NCI-H1105 treated with DMSO at 0.1 percent for 48 hours (cell line): ENCODE measurements around the gene OAS2.

Experiments
- DNase-seq: peaks from one replicate; lab custom pipeline; 2025; lab: John Stamatoyannopoulos, UW

Gene OAS2, protein sequence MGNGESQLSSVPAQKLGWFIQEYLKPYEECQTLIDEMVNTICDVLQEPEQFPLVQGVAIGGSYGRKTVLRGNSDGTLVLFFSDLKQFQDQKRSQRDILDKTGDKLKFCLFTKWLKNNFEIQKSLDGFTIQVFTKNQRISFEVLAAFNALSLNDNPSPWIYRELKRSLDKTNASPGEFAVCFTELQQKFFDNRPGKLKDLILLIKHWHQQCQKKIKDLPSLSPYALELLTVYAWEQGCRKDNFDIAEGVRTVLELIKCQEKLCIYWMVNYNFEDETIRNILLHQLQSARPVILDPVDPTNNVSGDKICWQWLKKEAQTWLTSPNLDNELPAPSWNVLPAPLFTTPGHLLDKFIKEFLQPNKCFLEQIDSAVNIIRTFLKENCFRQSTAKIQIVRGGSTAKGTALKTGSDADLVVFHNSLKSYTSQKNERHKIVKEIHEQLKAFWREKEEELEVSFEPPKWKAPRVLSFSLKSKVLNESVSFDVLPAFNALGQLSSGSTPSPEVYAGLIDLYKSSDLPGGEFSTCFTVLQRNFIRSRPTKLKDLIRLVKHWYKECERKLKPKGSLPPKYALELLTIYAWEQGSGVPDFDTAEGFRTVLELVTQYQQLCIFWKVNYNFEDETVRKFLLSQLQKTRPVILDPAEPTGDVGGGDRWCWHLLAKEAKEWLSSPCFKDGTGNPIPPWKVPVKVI

DNA sequence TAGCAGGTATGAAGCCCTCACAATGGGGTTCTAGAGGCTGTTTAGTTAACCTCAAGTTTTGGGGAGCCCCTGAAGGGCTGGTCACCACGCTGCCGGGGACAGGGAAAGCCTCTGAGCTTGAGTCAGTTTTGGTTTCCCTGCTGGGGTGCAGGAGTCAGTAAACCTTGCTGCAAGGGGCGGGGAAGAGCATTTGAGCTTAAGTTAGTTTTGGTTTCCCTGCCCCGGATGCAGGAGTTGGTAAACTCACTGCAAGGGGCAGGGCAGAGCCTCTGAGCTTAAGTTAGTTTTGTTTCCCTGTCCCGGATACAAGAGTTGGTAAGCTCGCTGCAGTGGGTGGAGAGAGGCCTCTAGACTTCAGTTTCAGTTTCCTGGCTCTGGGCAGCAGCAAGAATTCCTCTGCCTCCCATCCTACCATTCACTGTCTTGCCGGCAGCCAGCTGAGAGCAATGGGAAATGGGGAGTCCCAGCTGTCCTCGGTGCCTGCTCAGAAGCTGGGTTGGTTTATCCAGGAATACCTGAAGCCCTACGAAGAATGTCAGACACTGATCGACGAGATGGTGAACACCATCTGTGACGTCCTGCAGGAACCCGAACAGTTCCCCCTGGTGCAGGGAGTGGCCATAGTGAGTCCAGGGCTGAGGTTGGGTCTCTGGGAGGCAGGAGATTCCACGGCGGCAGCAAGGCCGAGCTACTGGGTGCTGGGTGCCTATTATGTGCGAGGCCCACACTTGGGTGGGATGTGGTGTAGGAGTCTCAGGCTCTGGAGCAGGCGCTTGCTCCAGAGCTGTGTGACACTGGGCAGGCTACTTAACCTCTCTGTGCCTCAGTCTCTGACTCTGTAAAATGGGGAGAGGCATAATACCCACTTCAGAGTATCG lies at the start of gene OAS2:
Gene OAS2 (plus strand): TSS at position 357 of the 878 bp plus-strand sequence. CDS start 90 bp downstream, at position 447.
- DNase-seq, result no peak

DNA sequence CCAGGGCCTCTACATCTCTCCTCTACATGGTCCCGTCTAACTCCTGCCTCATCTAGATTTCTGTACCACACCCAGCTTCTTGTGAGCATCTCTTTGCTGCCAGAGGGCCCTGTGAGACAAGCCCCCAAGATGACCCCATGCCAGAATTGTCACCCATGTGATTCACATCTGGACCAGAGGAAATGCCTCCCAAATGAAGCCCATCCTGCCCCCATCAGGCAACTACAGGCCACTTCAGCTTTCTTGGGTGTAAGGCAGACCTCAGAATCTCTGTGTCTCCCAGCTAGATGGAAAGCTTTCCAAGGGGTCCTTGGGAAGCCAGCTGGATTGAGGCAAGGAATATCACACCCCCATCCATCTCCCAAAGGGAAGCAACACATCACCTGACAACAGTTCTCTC lies 49.3 kb upstream of the OAS2 start:
- no peak for DNase-seq

- no peak for DNase-seq
Observed at GRCh38 chr12:112929715-112930114, 48.6 kb upstream of the OAS2 start.

DNA sequence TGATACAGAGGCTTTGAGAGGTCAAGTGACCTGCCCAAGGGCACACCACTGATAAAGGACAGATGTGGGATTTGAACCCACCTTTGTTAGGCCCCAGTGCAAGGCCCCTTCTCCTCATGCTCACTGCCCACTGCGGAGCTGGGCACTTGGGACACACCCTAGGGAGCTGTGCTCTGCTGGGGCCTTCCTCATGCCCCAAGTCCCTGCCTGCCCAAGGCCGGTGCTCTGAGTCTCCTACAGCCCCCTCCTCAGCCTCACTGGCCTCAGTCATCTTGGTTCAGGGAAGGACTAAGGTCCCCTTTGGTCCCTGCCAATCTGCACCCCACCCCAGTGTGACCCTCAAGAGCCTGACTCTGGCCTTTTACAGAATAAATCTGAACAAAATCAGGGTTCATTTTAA lies 48.0 kb upstream of the OAS2 start:
- DNase-seq, result no peak

GRCh38 chr12:112932485-112933128 lies 45.7 kb upstream of the OAS2 start:
- DNase-seq, result no peak

DNA sequence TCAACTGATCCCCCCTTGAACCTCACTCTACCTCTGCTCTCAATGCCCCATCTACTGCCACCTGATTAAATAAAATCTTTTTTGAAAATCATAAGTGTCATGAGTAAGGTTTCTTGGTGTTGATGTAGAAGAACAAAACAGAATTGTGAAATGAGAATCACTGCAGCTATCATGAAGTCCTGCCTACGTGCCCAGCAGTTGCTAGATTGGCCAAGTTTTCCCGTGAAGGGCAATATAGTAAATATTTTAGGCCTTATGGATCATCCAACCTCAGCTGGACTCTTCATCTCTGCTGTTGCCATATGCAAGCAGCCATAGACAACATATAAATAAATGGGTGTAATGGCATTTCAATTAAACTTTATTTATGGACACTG lies 45.2 kb upstream of the OAS2 start:
- no peak for DNase-seq

DNA sequence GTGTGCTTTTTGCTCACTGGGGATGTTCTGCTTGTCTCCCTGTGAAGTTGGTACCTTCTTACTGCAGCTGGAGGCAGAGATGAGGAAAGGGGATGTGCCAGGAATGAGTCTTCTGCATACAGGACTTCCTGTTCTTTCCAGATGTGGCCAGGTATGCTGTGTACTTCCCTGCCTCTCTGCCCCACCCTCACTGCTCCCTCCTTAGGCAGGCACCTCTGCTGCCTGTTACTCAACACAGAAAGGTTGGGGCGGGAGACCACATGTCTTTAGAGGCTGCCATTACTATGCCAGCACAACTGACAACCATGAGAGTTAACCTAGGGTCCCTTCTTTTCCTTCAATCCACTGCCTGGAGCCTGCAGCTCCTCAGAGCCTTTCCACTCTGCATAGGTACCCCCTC lies 42.1 kb upstream of the OAS2 start:
- no peak for DNase-seq

- DNase-seq, result no peak
Observed at GRCh38 chr12:112936927-112937326, 41.4 kb upstream of the OAS2 start.

GRCh38 chr12:112937741-112938719 lies 40.3 kb upstream of the OAS2 start, which contains the start of gene OAS3:
Gene OAS3, plus strand, starts transcription at chr12:112938474. Its CDS starts 57 bp downstream, at chr12:112938531.
- peak; percentile 29 for DNase-seq

DNA sequence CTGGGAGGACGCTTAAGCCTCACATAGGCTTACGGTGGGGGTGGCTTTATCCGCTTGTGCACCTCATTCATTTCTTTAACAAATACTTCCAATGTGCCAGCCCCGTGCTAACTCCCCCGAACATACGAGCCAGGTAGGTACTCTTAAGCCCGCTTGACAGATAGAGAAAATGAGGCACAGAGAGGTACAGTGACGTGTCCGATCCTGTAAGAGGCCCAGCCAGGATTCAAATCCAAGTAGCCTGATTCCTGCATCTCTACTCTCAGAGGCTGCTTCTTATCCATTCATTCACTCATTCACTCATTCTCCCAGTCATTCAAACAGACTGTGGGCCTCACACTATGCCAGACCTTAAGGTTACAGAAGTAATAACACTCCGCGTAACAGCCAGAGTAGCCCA lies 39.6 kb upstream of the OAS2 start:
- DNase-seq, result no peak

DNA sequence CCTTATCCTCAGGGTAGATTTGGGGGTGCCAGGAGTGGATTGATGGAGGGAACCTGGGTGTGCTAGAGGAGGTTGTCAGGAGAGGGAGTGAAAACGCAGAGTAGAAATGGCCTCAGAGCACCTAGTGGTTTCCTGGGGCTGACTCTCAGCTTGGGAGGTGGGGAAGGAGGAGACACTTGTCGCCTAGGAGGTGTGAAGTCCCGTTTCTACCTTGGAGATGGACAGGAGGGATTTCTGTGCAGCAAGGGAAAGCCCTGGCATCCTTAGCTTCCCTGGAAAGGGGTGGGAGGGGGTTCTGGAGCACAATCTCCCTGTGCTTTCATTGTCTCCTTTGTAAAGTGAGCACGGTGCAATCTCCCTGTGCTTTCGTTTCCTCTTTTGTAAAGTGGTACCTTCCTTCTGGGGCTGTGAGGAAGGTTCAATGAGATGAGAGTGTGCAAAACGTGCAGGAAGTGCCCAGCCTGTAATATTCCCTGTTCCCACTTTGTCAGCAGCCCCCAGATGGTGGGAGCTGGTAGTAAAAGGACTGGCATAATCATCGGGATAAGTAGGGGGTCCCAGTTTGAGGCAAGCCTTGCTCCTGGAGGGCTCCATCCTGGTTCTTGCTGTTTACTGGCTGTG lies 38.4 kb upstream of the OAS2 start:
- no peak for DNase-seq

DNA sequence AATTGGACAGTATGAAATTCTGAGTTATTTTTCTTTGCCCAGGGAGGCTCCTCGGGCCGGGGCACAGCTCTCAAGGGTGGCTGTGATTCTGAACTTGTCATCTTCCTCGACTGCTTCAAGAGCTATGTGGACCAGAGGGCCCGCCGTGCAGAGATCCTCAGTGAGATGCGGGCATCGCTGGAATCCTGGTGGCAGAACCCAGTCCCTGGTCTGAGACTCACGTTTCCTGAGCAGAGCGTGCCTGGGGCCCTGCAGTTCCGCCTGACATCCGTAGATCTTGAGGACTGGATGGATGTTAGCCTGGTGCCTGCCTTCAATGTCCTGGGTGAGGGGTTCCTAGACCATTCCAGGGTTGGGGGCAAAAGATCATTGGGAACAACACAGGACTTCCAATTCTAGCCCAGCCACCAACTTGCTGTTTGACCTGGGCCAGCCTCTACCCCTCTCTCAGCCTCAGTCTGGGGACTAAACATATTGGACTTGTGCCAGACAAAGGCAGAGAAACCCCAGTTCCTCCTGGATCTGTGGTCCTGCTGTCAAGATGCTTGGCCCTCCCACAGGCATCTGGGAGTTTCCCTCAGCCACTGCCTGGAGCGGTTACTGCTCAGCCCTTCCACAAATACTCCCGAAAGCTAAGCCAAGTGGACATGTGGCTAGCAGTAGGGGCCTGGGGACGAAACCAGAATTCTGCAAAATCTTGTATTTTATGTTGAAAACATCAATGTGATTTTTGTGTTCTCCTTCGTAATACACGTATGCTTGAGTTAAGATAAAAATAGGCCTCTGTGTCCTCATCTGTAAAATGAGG lies 36.6 kb upstream of the OAS2 start:
- no peak for DNase-seq

DNA sequence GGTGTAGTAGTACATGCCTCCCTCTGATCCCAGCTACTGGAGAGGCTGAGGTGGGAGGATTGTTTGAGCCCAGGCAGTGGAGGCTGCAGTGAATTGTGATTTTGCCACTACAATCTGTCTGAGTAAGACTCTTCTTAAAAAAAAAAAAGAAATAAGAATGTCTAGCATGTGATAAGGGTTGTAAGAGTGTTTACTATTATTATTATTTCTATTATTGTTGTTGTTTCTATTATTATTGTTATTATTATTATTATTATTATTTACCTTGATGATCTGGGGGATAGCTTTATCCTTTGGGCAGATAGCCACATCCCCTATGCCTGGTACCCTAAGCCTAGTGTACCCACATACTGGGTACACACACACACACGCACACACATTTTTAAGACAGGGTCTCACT lies 35.7 kb upstream of the OAS2 start:
- no peak for DNase-seq

GRCh38 chr12:112944024-112944690 lies 34.2 kb upstream of the OAS2 start:
- no peak for DNase-seq

GRCh38 chr12:112945515-112945914 lies 32.8 kb upstream of the OAS2 start:
- DNase-seq, result no peak

- DNase-seq, result no peak
Observed at GRCh38 chr12:112946236-112947000, 31.9 kb upstream of the OAS2 start.

- no peak for DNase-seq
Observed at GRCh38 chr12:112947314-112947713, 31.0 kb upstream of the OAS2 start.

DNA sequence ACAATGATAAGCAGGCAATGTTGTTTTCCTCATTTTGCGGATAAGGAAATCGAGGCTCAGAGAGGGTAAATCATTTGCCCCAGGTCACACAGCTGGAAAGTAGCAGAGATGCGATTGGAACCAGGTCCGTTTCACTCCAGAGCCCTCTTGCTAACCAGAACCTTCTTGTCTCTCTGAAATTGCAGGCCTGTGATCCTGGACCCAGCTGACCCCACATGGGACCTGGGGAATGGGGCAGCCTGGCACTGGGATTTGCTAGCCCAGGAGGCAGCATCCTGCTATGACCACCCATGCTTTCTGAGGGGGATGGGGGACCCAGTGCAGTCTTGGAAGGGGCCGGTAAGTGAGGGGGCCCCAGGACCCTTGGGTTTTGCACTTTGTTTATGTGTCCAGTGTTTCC lies 30.6 kb upstream of the OAS2 start:
- no peak for DNase-seq
